Cardiac fibroblast (primary cell): ENCODE measurements around the gene SMARCD3.

ENCODE experiments used
- DNase-seq, 2 donors: peaks; one replicate each; pipeline versions ENCODE4 v3.0.0 to v3.0.0-alpha.2; 2010; ENCODE audit warnings: low read depth in 2 of 2
- H3K4me3 ChIP-seq, 2 donors: replicated peaks in 1 of 2; 1 replicate in 1 of 2; 2 replicates in 1 of 2; pipeline ENCODE4 v1.5.1; 2011; ENCODE audit warnings: low read depth in 2 of 2, low read length in 2 of 2, mild to moderate bottlenecking in 2 of 2, moderate library complexity in 1 of 2
- CTCF ChIP-seq: IDR thresholded peaks from one replicate; pipeline ENCODE4 v1.5.1; 2011; ENCODE audit warnings: low read depth, mild to moderate bottlenecking, low read length, inconsistent platforms

Gene SMARCD3

GRCh38 chr7:151286148-151286547 lies 37.7 kb upstream of the SMARCD3 start:
- TF ChIP-seq CTCF: no peak
- DNase-seq: peak in 1 of 2 donors; percentile 13
- H3K4me3 ChIP-seq: no peak overlapping the region

- no peak for TF ChIP-seq CTCF
- H3K4me3 ChIP-seq: no peak overlapping the region
- no peak for DNase-seq
Measured at GRCh38 chr7:151283302-151283701, 34.8 kb upstream of the SMARCD3 start.

GRCh38 chr7:151282111-151282510 lies 33.6 kb upstream of the SMARCD3 start:
- no peak overlapping the region for H3K4me3 ChIP-seq
- no peak for TF ChIP-seq CTCF
- no peak for DNase-seq

GRCh38 chr7:151281686-151282085 lies 33.2 kb upstream of the SMARCD3 start:
- no peak for DNase-seq
- no peak for TF ChIP-seq CTCF

GRCh38 chr7:151280388-151281019 lies 32.0 kb upstream of the SMARCD3 start:
- no peak for DNase-seq
- H3K4me3 ChIP-seq: no peak overlapping the region
- TF ChIP-seq CTCF: no peak

More at GRCh38 chr7:151281686-151282085, 33.2 kb upstream of the SMARCD3 start:
- H3K4me3 ChIP-seq: no peak overlapping the region

GRCh38 chr7:151279868-151280267 lies 31.4 kb upstream of the SMARCD3 start:
- DNase-seq: no peak
- no peak for TF ChIP-seq CTCF

GRCh38 chr7:151278949-151279348 lies 30.5 kb upstream of the SMARCD3 start:
- no peak for TF ChIP-seq CTCF

More at GRCh38 chr7:151279868-151280267, 31.4 kb upstream of the SMARCD3 start:
- H3K4me3 ChIP-seq: no peak overlapping the region

More at GRCh38 chr7:151278949-151279348, 30.5 kb upstream of the SMARCD3 start:
- no peak overlapping the region for H3K4me3 ChIP-seq
- no peak for DNase-seq
